ENCODE measurements around the gene TBC1D16.

Gene TBC1D16

GRCh38 chr17:79883202-79883601, 152.5 kb downstream of the TBC1D16 start:
- no peak for DNase-seq
